HG02588 (cell line): ENCODE results near the gene BRSK2.
"Not testable (repeated sequence)": the region's sequence is repeated elsewhere in the genome, so short reads cannot be mapped to it uniquely, and the experiment has no call there.

Experiments
- ATAC-seq: cut with Tn5 transposase; IDR thresholded peaks from one replicate; pipeline ENCODE4 v1.9.1; 2021; ENCODE audit warnings: mild to moderate bottlenecking, moderate library complexity; ENCODE audit not compliant: unreplicated experiment

Gene BRSK2

GRCh38 chr11:1508491-1508891, 118.8 kb downstream of the BRSK2 start:
- no peak for ATAC-seq

GRCh38 chr11:1508986-1509385, 119.3 kb downstream of the BRSK2 start:
- no peak for ATAC-seq

GRCh38 chr11:1509626-1510255, 120.0 kb downstream of the BRSK2 start:
- no peak for ATAC-seq

- ATAC-seq, result not testable (repeated sequence)
These were observed 120.6 kb downstream of the BRSK2 start for GRCh38 chr11:1510351-1510750.

- ATAC-seq, result no peak
These were observed 121.2 kb downstream of the BRSK2 start for GRCh38 chr11:1510928-1511327.

GRCh38 chr11:1511937-1512496, 122.3 kb downstream of the BRSK2 start:
- no peak for ATAC-seq
